Endodermal cell (in vitro differentiated cells): ENCODE measurements around the gene PSMG1. TPM values are rescaled to one million over a fixed set of nuclear protein-coding genes. Genes with fewer than 3 reads are reported as not detected.
"Not testable (repeated sequence)": the region's sequence is repeated elsewhere in the genome, so short reads cannot be mapped to it uniquely, and the experiment has no call there.

Experiments
- DNase-seq: peaks from one replicate; pipeline ENCODE4 v3.0.0-alpha.2; 2017
- H3K27ac ChIP-seq: 2 replicates; pipeline ENCODE4 v1.5.1; 2013; ENCODE audit warnings: mild to moderate bottlenecking, low read depth, low read length, moderate library complexity
- H3K27me3 ChIP-seq: 2 replicates; pipeline ENCODE4 v1.6.1; 2013; ENCODE audit warnings: mild to moderate bottlenecking, low read length, moderate library complexity; ENCODE audit not compliant: insufficient read depth, control insufficient read depth, poor library complexity, severe bottlenecking
- H3K36me3 ChIP-seq: 2 replicates; pipeline ENCODE4 v1.7.0; 2013; ENCODE audit warnings: mild to moderate bottlenecking, low read length, moderate library complexity; ENCODE audit not compliant: control insufficient read depth, insufficient read depth
- H3K4me1 ChIP-seq: one replicate; pipeline ENCODE4 v1.7.0; 2013; ENCODE audit warnings: low read length; ENCODE audit not compliant: control insufficient read depth, insufficient read depth
- H3K4me3 ChIP-seq: 2 replicates; pipeline ENCODE4 v1.5.1; 2013; ENCODE audit warnings: mild to moderate bottlenecking, low read length, moderate library complexity
- H3K9ac ChIP-seq: 2 replicates; pipeline ENCODE4 v1.6.1; 2013; ENCODE audit warnings: mild to moderate bottlenecking, low read length, moderate library complexity; ENCODE audit not compliant: poor library complexity, severe bottlenecking; ENCODE audit errors: extremely low read depth
- H3K9me3 ChIP-seq: 2 replicates; pipeline ENCODE4 v1.6.1; 2013; ENCODE audit warnings: mild to moderate bottlenecking, low read length, moderate library complexity; ENCODE audit not compliant: control insufficient read depth
- H3K27ac Mint-ChIP-seq: 2 replicates; pipeline ENCODE4 v1.8.0; 2020; ENCODE audit warnings: mixed read lengths
- H3K27me3 Mint-ChIP-seq: 2 replicates; pipeline ENCODE4 v1.8.0; 2021; ENCODE audit warnings: mild to moderate bottlenecking, mixed read lengths; ENCODE audit not compliant: insufficient read depth
- H3K36me3 Mint-ChIP-seq: 2 replicates; pipeline ENCODE4 v1.8.0; 2020; ENCODE audit warnings: low read depth, mixed read lengths
- H3K4me1 Mint-ChIP-seq: 2 replicates; pipeline ENCODE4 v1.8.0; 2020; ENCODE audit warnings: mixed read lengths
- H3K4me3 Mint-ChIP-seq: 2 replicates; pipeline ENCODE4 v1.8.0; 2020; ENCODE audit warnings: mild to moderate bottlenecking, moderate library complexity, mixed read lengths
- H3K9me3 Mint-ChIP-seq: 2 replicates; pipeline ENCODE4 v1.8.0; 2020; ENCODE audit warnings: mild to moderate bottlenecking, mixed read lengths
- WGBS, 2 experiments: methylation state at CpG; one replicate each; pipeline versions ENCODE4 v1.1.5 to v1.1.7; 2013; ENCODE audit warnings: missing lambda C conversion rate in 2 of 2, mixed read lengths in 1 of 2; ENCODE audit not compliant: insufficient coverage in 1 of 2, insufficient read length in 1 of 2; 5-methylcytosine and 5-hydroxymethylcytosine counted together
- total RNA-seq, 2 donors: library from RNA; stranded (reverse); fragmentation: NEBNext Ultra II Directional in 1 of 2; extraction: Animal tissue kit (Norgen Biotek cat#: 25700) in 1 of 2; gene quantifications; 2 replicates in 1 of 2; 3 replicates in 1 of 2; pipeline ENCODE4 v1.2.1, GENCODE V29; 2021
- TF ChIP-seq, protein P1 (sequence below): fragments of 200-600 bp; sonication (generic); conservative IDR thresholded peaks from 2 replicates; pipeline ENCODE4 v1.5.0; 2021; ENCODE audit warnings: antibody characterized with exemption, mild to moderate bottlenecking

The PSMG1 gene
- total RNA-seq, 2 donors from 2014 or later: 47.3 to 52.6 TPM

DNA sequence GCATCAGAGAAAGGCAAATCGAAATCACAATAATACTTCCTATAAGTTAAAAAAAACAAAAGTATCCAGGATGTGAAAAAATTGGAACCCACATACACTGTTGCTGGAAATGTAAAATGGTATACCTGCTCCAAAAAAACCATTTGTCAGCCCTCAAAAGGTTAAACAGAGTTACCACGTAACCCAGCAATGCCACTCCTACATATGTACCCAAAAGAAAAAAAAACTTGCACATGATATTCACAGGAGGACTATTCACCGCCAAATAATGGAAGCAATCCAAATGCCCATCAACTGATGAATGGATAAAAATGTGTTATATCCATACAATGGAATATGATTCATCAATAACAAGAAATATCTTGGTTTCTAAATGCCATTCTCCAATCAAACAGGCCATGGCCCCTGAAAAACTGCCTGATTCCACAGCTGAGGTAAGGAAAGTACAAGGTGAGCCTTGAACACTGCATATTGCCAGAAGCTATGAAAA is 38.8 kb upstream of the PSMG1 start:
- Mint-ChIP-seq H3K36me3 (peaks cover 57% of the 10 kb centered on the region), H3K4me3 (no peak overlapping the region), H3K4me1 (peaks cover 6% of the 10 kb centered on the region), H3K27me3 (no peaks in the 10 kb centered on the region), H3K27ac (no peak overlapping the region), H3K9me3 (no peaks in the 10 kb centered on the region)
- 95% methylated on average over 1 of the region's 3 CpGs; no CpG with 5 or more reads in 1 of the 2 experiments for WGBS, 2 experiments
- Histone ChIP-seq H3K4me3 (no peak overlapping the region), H3K9me3 (no peaks in the 10 kb centered on the region), H3K36me3 (peaks cover 68% of the 10 kb centered on the region), H3K9ac (no peak overlapping the region), H3K4me1 (no peaks in the 10 kb centered on the region), H3K27ac (no peak overlapping the region), H3K27me3 (no peaks in the 10 kb centered on the region)
- TF ChIP-seq, protein P1, sequence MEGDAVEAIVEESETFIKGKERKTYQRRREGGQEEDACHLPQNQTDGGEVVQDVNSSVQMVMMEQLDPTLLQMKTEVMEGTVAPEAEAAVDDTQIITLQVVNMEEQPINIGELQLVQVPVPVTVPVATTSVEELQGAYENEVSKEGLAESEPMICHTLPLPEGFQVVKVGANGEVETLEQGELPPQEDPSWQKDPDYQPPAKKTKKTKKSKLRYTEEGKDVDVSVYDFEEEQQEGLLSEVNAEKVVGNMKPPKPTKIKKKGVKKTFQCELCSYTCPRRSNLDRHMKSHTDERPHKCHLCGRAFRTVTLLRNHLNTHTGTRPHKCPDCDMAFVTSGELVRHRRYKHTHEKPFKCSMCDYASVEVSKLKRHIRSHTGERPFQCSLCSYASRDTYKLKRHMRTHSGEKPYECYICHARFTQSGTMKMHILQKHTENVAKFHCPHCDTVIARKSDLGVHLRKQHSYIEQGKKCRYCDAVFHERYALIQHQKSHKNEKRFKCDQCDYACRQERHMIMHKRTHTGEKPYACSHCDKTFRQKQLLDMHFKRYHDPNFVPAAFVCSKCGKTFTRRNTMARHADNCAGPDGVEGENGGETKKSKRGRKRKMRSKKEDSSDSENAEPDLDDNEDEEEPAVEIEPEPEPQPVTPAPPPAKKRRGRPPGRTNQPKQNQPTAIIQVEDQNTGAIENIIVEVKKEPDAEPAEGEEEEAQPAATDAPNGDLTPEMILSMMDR: no peak
- no peak for DNase-seq

DNA sequence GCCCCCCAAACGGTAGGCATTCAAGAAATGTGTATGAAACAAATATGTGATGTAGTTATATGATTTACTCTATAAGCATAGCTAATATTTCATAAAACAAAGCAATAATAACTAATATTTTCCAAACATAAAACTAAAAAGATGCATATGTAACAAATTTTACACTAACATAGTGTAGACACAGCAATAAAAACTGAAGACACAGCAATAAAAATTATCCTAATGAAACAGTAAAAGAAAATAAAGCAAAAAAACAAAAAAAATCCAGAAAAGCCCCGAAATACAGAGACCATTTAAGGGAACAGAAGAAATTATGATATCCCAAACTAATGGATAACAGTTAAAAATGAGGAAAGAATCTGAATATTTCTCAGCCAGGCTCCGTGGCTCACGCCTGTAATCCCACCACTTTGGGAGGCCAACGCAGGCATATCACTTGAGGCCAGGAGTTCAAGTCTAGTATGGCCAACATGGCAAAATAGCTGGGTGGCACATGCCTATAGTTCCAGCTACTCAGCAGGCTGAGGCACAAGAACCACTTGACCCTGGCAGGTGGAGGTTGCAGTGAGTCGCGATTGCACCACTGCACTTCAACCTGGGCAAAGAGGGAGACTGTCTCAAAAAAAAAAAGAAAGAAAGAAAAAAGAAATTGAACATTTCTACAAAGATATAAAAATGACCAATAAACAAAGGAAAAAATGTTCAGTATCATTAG is 38.2 kb upstream of the PSMG1 start:
- no peak overlapping the region for H3K27ac Mint-ChIP-seq
- H3K36me3 Mint-ChIP-seq: peaks cover 55% of the 10 kb centered on the region
- H3K27me3 Mint-ChIP-seq: no peaks in the 10 kb centered on the region
- peaks cover 10% of the 10 kb centered on the region for H3K4me1 Mint-ChIP-seq
- Histone ChIP-seq H3K9me3 (no peaks in the 10 kb centered on the region), H3K4me3 (no peak overlapping the region), H3K4me1 (no peaks in the 10 kb centered on the region), H3K27me3 (no peaks in the 10 kb centered on the region), H3K36me3 (peaks cover 64% of the 10 kb centered on the region), H3K9ac (no peak overlapping the region), H3K27ac (no peak overlapping the region)
- TF ChIP-seq, protein P1: no peak
- no peak overlapping the region for H3K4me3 Mint-ChIP-seq
- no peaks in the 10 kb centered on the region for H3K9me3 Mint-ChIP-seq
- 91 to 100% methylated on average over 3 to 7 of the region's 7 CpGs for WGBS, 2 experiments
- no peak for DNase-seq

- peaks cover 12% of the 10 kb centered on the region for H3K4me1 Mint-ChIP-seq
- 96% methylated on average over 1 of the region's 2 CpGs; no CpG with 5 or more reads in 1 of the 2 experiments for WGBS, 2 experiments
- peaks cover 61% of the 10 kb centered on the region for H3K36me3 ChIP-seq
- H3K9me3 Mint-ChIP-seq, H3K4me3 ChIP-seq, H3K27ac ChIP-seq, H3K27ac Mint-ChIP-seq, H3K27me3 ChIP-seq, H3K9ac ChIP-seq, DNase-seq, H3K4me1 ChIP-seq, H3K9me3 ChIP-seq, H3K27me3 Mint-ChIP-seq, H3K4me3 Mint-ChIP-seq: not testable (repeated sequence)
- peaks cover 51% of the 10 kb centered on the region for H3K36me3 Mint-ChIP-seq
Measured at GRCh38 chr21:39220875-39221274, 37.6 kb upstream of the PSMG1 start.
